ENCODE results near the gene LETMD1.

LETMD1 gene

DNA sequence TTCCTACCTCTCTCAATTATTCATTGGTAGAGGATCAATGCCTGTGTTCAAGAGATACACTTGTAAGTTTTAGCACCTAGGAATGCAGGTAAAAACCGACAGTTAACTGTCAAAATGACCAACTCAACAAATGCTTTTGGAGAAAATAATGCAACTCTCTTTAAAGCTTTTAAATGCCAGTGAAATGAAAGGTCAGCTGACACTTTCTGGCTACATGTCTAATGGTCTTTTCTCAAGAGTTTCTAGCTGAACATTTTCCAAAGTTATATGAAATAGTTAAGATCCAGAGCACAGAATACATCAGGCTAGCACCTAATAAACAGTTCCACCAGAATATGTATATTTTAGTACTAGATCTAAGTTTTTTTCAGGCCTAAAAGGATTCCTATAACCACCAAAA, 33.3 kb downstream of the LETMD1 start:
- no peak overlapping the region for H3K27ac ChIP-seq (ENCODE audit: insufficient read depth in 1 of 2, low read depth in 1 of 2, low read length in 2 of 2, poor library complexity in 1 of 2, severe bottlenecking in 2 of 2)
- no peak overlapping the region for H3K4me3 ChIP-seq (ENCODE audit: control insufficient read depth in 1 of 7, extremely low read depth in 1 of 7, insufficient read depth in 4 of 7, low read depth in 2 of 7, low read length in 6 of 7)
- no peaks in the 10 kb centered on the region for H3K27me3 ChIP-seq (replicated peaks in 2 of 5; ENCODE audit: control insufficient read depth in 4 of 5, insufficient read depth in 5 of 5, low read length in 4 of 5)
- ChIA-PET CTCF (interaction anchor here (1.1 to 1.5 kb wide), 3 partner anchors 94 to 346 kb away, joined by 3 read pairs; no protein-coding TSS in a partner anchor), POLR2A (no interaction called here)
- WGBS (ENCODE audit: insufficient coverage) = 100% methylated on average over 1 of the region's 1 CpG
- H3K4me1 ChIP-seq (ENCODE audit: control extremely low read depth in 1 of 4, control insufficient read depth in 4 of 4, insufficient read depth in 4 of 4, low read length in 3 of 4) = peaks cover 2 to 31% (median 17%) of the 10 kb centered on the region in 4 experiments
- DNase-seq = no peak
- no peaks in the 10 kb centered on the region for H3K9me3 ChIP-seq (ENCODE audit: control extremely low read depth in 1 of 5, control insufficient read depth in 4 of 5, insufficient read depth in 2 of 5, low read depth in 1 of 5, low read length in 4 of 5)
- H3K36me3 ChIP-seq (ENCODE audit: control insufficient read depth in 4 of 4, insufficient read depth in 4 of 4, low read length in 3 of 4) = no peaks in the 10 kb centered on the region

DNA sequence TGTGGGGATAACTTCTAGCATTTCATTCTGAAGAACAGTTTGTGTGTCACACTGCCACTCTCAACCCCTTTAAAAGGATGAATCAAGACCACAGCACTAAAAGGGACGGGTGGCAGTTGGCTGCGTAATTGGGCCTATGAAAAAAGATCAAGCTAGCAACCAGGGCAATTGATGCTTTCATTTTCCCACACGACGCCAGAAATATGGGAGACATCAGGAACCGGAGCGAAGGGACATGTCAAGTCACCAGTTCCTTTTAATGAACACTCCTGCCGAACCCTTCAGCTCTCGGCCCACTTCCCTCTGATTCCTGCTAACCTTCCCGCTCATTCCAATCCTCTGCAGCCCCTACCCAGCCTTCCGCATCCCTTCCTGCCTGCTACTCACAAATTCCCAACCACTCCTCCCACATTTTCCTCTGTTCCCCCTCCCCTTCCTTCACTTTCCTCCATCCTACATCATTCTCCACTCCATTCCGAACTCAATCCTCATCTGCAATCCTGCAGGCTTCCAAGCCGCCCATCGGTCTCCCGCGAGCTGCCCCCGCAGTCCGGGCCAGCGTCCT, 34.5 kb downstream of the LETMD1 start:
- CTCF ChIA-PET = interaction anchor here (1.5 kb wide), 1 partner anchor 95 kb away, joined by 3 read pairs; no protein-coding TSS in a partner anchor
- WGBS (ENCODE audit: insufficient coverage) = 3% methylated on average over 18 of the region's 18 CpGs
- Histone ChIP-seq H3K4me1 (ENCODE audit: control extremely low read depth in 1 of 4, control insufficient read depth in 4 of 4, insufficient read depth in 4 of 4, low read length in 3 of 4) (peaks cover 2 to 32% (median 17%) of the 10 kb centered on the region in 4 experiments), H3K27ac (ENCODE audit: insufficient read depth in 1 of 2, low read depth in 1 of 2, low read length in 2 of 2, poor library complexity in 1 of 2, severe bottlenecking in 2 of 2) (peak overlapping the region in 1 of 2 experiments; percentile 79), H3K27me3 (replicated peaks in 2 of 5; ENCODE audit: control insufficient read depth in 4 of 5, insufficient read depth in 5 of 5, low read length in 4 of 5) (no peaks in the 10 kb centered on the region), H3K9me3 (ENCODE audit: control extremely low read depth in 1 of 5, control insufficient read depth in 4 of 5, insufficient read depth in 2 of 5, low read depth in 1 of 5, low read length in 4 of 5) (no peaks in the 10 kb centered on the region), H3K36me3 (ENCODE audit: control insufficient read depth in 4 of 4, insufficient read depth in 4 of 4, low read length in 3 of 4) (no peaks in the 10 kb centered on the region), H3K4me3 (ENCODE audit: control insufficient read depth in 1 of 7, extremely low read depth in 1 of 7, insufficient read depth in 4 of 7, low read depth in 2 of 7, low read length in 6 of 7) (peak overlapping the region; percentile 66 to 88 (median 81))
- POLR2A ChIA-PET = interaction anchor here (0.9 to 1.7 kb wide), 3 partner anchors 22 to 319 kb away, joined by 3 to 5 read pairs (median 4); partner anchors contain the start of gene ATF1
- DNase-seq = peak; percentile 13 to 59 (median 58)

DNA sequence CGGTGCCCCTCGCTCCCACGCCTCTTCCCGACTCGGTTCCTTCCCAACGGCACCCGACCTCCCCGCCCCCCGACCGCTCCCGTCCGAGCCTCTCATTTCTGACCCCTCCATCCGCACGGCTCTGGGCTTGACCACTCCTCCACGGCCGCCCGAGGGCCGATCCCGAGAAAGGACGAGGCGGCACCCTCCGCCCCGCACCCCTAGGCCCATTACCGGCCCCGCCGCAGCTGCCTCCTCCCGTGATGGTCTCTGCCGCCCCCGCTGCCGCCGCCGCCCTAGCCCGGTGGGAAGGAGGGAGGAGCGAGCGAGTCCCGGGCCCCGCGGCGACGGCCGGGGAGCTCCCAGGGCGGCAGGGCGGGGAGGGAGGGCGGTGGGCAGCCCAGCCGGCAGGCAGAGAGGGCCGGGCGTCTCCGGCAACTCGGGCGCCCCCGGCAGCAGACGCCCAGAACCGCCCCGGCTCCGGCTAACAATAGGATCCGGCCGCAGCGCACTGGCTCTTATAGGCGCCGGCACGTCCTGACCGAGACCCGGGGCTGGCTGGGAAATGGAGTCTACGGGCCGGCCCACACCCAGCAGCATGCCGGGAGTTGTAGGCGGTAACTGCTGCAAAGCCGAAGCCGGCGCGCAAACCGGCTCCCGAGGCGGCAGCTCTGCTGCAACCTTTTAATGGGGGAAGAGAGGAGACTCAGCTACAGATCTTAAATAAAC, 35.2 kb downstream of the LETMD1 start, which contains the start of gene CSRNP2:
Gene CSRNP2, minus strand, starts transcription at position 471 of the 708 bp plus-strand sequence. CDS start 7,035 bp downstream, outside the sequence.
- Histone ChIP-seq H3K27me3 (replicated peaks in 2 of 5; ENCODE audit: control insufficient read depth in 4 of 5, insufficient read depth in 5 of 5, low read length in 4 of 5) (no peaks in the 10 kb centered on the region), H3K4me3 (ENCODE audit: control insufficient read depth in 1 of 7, extremely low read depth in 1 of 7, insufficient read depth in 4 of 7, low read depth in 2 of 7, low read length in 6 of 7) (peak within 1 kb of the TSS; percentile 66 to 88 (median 81)), H3K4me1 (ENCODE audit: control extremely low read depth in 1 of 4, control insufficient read depth in 4 of 4, insufficient read depth in 4 of 4, low read length in 3 of 4) (peaks cover 2 to 32% (median 17%) of the 10 kb centered on the region in 4 experiments), H3K9me3 (ENCODE audit: control extremely low read depth in 1 of 5, control insufficient read depth in 4 of 5, insufficient read depth in 2 of 5, low read depth in 1 of 5, low read length in 4 of 5) (no peaks in the 10 kb centered on the region), H3K36me3 (ENCODE audit: control insufficient read depth in 4 of 4, insufficient read depth in 4 of 4, low read length in 3 of 4) (no peaks in the 10 kb centered on the region), H3K27ac (ENCODE audit: insufficient read depth in 1 of 2, low read depth in 1 of 2, low read length in 2 of 2, poor library complexity in 1 of 2, severe bottlenecking in 2 of 2) (peak within 1 kb of the TSS in 1 of 2 experiments; percentile 79)
- WGBS (ENCODE audit: insufficient coverage) = 0% methylated on average over 72 of the region's 74 CpGs
- CTCF ChIA-PET = interaction anchor here (0.7 to 1.0 kb wide), 2 partner anchors 101 to 158 kb away, joined by 3 read pairs; no protein-coding TSS in a partner anchor
- DNase-seq = peak; percentile 95 to 98 (median 97)
- POLR2A ChIA-PET = interaction anchor here (0.6 to 1.7 kb wide), 6 partner anchors 22 to 320 kb away, joined by 3 to 5 read pairs (median 3); partner anchors contain the start of gene ATF1

DNA sequence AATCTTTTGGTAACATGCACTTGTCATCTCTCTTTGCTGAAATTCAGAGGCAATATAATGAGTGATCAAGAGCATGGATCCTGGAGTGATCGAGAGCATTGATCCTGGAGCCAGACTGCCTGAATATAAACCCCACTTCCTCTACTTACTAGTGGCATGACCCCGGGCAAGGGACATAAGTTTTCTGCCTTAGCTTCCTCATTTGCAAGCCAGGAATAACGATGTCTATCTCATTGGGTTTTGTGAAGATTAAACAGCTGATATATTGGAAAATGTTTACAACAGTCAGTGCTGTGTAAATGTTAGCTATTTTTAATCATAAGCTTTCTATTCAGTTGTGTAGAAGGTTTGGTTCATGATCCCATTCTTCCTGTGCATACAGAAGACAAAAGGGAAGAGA, 37.6 kb downstream of the LETMD1 start:
- H3K4me1 ChIP-seq (ENCODE audit: control extremely low read depth in 1 of 4, control insufficient read depth in 4 of 4, insufficient read depth in 4 of 4, low read length in 3 of 4) = peaks cover 2 to 32% (median 17%) of the 10 kb centered on the region in 4 experiments
- H3K27ac ChIP-seq (ENCODE audit: insufficient read depth in 1 of 2, low read depth in 1 of 2, low read length in 2 of 2, poor library complexity in 1 of 2, severe bottlenecking in 2 of 2) = no peak overlapping the region
- H3K27me3 ChIP-seq (replicated peaks in 2 of 5; ENCODE audit: control insufficient read depth in 4 of 5, insufficient read depth in 5 of 5, low read length in 4 of 5) = no peaks in the 10 kb centered on the region
- H3K4me3 ChIP-seq (ENCODE audit: control insufficient read depth in 1 of 7, extremely low read depth in 1 of 7, insufficient read depth in 4 of 7, low read depth in 2 of 7, low read length in 6 of 7) = no peak overlapping the region
- DNase-seq = peak in 2 of 3 donors; percentile 18 to 24
- ChIA-PET POLR2A (interaction anchor here (0.7 to 1.0 kb wide), 3 partner anchors 12 to 1826 kb away, joined by 3 read pairs; no protein-coding TSS in a partner anchor), CTCF (no interaction called here)
- no peaks in the 10 kb centered on the region for H3K9me3 ChIP-seq (ENCODE audit: control extremely low read depth in 1 of 5, control insufficient read depth in 4 of 5, insufficient read depth in 2 of 5, low read depth in 1 of 5, low read length in 4 of 5)
- WGBS (ENCODE audit: insufficient coverage) = no CpG with 5 or more reads among the region's 3 CpGs
- peaks cover 0 to 2% (median 0%) of the 10 kb centered on the region in 4 experiments for H3K36me3 ChIP-seq (ENCODE audit: control insufficient read depth in 4 of 4, insufficient read depth in 4 of 4, low read length in 3 of 4)

DNA sequence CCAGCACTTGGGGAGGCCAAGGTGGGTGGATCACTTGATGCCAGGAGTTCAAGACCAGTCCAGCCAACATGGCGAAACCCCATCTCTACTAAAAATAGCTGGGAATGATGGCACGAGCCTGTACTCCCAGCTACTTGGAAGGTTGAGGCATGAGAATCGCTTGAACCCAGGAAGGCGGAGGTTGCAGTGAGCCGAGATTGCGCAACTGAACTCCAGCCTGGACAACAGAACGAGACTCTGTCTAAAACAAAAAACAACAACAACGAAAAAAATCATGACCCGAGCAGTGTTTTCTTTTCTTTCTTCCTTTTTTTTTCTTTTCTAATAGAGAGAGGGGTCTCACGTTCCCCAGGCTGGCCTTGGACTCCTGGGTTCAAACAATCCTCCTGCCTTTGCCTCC, 38.8 kb downstream of the LETMD1 start:
- H3K4me1 ChIP-seq (ENCODE audit: control extremely low read depth in 1 of 4, control insufficient read depth in 4 of 4, insufficient read depth in 4 of 4, low read length in 3 of 4) = peaks cover 2 to 30% (median 16%) of the 10 kb centered on the region in 4 experiments
- H3K27ac ChIP-seq (ENCODE audit: insufficient read depth in 1 of 2, low read depth in 1 of 2, low read length in 2 of 2, poor library complexity in 1 of 2, severe bottlenecking in 2 of 2) = no peak overlapping the region
- H3K4me3 ChIP-seq (ENCODE audit: control insufficient read depth in 1 of 7, extremely low read depth in 1 of 7, insufficient read depth in 4 of 7, low read depth in 2 of 7, low read length in 6 of 7) = no peak overlapping the region
- peaks cover 0 to 2% (median 0%) of the 10 kb centered on the region in 4 experiments for H3K36me3 ChIP-seq (ENCODE audit: control insufficient read depth in 4 of 4, insufficient read depth in 4 of 4, low read length in 3 of 4)
- no peak for DNase-seq
- 95% methylated on average over 9 of the region's 10 CpGs for WGBS (ENCODE audit: insufficient coverage)
- ChIA-PET CTCF (no interaction called here), POLR2A (no interaction called here)
- H3K9me3 ChIP-seq (ENCODE audit: control extremely low read depth in 1 of 5, control insufficient read depth in 4 of 5, insufficient read depth in 2 of 5, low read depth in 1 of 5, low read length in 4 of 5) = no peaks in the 10 kb centered on the region
- H3K27me3 ChIP-seq (replicated peaks in 2 of 5; ENCODE audit: control insufficient read depth in 4 of 5, insufficient read depth in 5 of 5, low read length in 4 of 5) = no peaks in the 10 kb centered on the region

DNA sequence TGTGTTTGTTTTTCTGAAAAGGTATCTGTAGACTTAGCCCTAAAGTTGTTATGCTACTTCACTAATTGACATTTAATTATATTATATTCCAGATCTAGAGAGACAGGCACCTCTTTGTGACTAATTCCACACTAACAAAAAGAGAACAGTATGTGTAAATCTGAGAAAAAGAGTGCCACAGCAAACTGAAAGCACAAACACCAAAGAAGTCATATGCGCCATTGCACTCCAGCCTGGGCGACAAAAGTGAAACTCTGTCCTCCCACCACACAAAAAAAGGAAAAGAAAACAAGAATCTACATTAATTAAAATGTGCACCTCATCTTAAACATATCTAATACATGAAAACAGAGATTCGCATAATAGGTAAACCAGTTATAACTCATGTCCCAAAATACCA, 39.7 kb downstream of the LETMD1 start:
- POLR2A ChIA-PET = no interaction called here
- H3K4me1 ChIP-seq (ENCODE audit: control extremely low read depth in 1 of 4, control insufficient read depth in 4 of 4, insufficient read depth in 4 of 4, low read length in 3 of 4) = peaks cover 2 to 21% (median 8%) of the 10 kb centered on the region in 4 experiments
- CTCF ChIA-PET = no interaction called here
- WGBS (ENCODE audit: insufficient coverage) = 100% methylated on average over 1 of the region's 3 CpGs
- no peaks in the 10 kb centered on the region for H3K9me3 ChIP-seq (ENCODE audit: control extremely low read depth in 1 of 5, control insufficient read depth in 4 of 5, insufficient read depth in 2 of 5, low read depth in 1 of 5, low read length in 4 of 5)
- H3K27ac ChIP-seq (ENCODE audit: insufficient read depth in 1 of 2, low read depth in 1 of 2, low read length in 2 of 2, poor library complexity in 1 of 2, severe bottlenecking in 2 of 2) = no peak overlapping the region
- peaks cover 0 to 7% (median 2%) of the 10 kb centered on the region in 4 experiments for H3K36me3 ChIP-seq (ENCODE audit: control insufficient read depth in 4 of 4, insufficient read depth in 4 of 4, low read length in 3 of 4)
- no peak overlapping the region for H3K4me3 ChIP-seq (ENCODE audit: control insufficient read depth in 1 of 7, extremely low read depth in 1 of 7, insufficient read depth in 4 of 7, low read depth in 2 of 7, low read length in 6 of 7)
- DNase-seq = no peak
- H3K27me3 ChIP-seq (replicated peaks in 2 of 5; ENCODE audit: control insufficient read depth in 4 of 5, insufficient read depth in 5 of 5, low read length in 4 of 5) = no peaks in the 10 kb centered on the region
